ENCODE results near the gene TM4SF1.

DNA sequence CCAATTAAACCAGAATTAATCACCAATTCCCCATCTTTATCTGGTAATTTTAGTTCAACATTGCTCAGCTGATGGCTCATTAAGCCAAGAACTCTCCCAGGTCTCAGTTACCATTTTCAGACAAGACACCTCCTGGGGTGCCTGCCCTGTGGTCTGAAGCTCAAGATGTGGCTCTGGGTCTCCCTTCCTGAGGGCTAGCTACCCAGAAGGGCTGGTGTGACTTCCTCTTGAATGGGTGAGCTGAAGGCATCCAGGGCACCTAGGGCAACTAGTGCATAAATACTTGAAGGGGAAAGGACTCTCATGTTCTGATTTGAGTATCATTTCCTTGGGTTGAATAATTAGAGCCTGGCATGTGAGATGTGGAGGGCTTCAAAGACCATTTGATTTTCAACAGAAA lies 6.7 kb upstream of the TM4SF1 start:
- TF ChIP-seq EZH2 (IDR thresholded peaks at IDR 0.05), result no peak
- no peak for TF ChIP-seq POLR2AphosphoS5 (IDR thresholded peaks at IDR 0.05; ENCODE audit: low read depth, low read length)
